Erythroblast (primary cell): ENCODE measurements around the gene OR2A7.
"Not testable (repeated sequence)": the region's sequence is repeated elsewhere in the genome, so short reads cannot be mapped to it uniquely, and the experiment has no call there.

Experiments
- GATA1 ChIP-seq: IDR thresholded peaks from 2 replicates; pipeline ENCODE4 v1.6.1; 2011; ENCODE audit warnings: low read depth, mild to moderate bottlenecking, control low read depth, low read length, moderate library complexity
- POLR2A ChIP-seq: IDR thresholded peaks from 2 replicates; pipeline ENCODE4 v1.6.1; 2011; ENCODE audit warnings: mild to moderate bottlenecking, low read length

- TF ChIP-seq POLR2A, GATA1: not testable (repeated sequence)
These were observed 45.4 kb downstream of the OR2A7 start for GRCh38 chr7:144219149-144219548.
